Right renal pelvis (tissue), 4 donors: ENCODE measurements around the gene CSAD. TPM values are rescaled to one million over a fixed set of nuclear protein-coding genes. Genes with fewer than 3 reads are reported as not detected.
A peak's percentile ranks its signal among the peaks of the same experiment; 100 is the strongest.

Experiments used
- DNase-seq, 4 donors: peaks; one replicate each; pipeline ENCODE4 v3.0.0-alpha.2; 2013; ENCODE audit warnings: low read depth in 4 of 4, low spot score in 3 of 4, missing footprints in 1 of 4
- polyA plus RNA-seq, 4 donors: library from polyadenylated mRNA; unstranded; fragments of 120-200 nt; gene quantifications; one replicate each; pipeline ENCODE4 v1.2.1, GENCODE V29; 2013; ENCODE audit not compliant: insufficient read length in 4 of 4

Gene CSAD
- polyA plus RNA-seq, 4 donors, result 34.5 to 56.4 (median 37.8) TPM

DNA sequence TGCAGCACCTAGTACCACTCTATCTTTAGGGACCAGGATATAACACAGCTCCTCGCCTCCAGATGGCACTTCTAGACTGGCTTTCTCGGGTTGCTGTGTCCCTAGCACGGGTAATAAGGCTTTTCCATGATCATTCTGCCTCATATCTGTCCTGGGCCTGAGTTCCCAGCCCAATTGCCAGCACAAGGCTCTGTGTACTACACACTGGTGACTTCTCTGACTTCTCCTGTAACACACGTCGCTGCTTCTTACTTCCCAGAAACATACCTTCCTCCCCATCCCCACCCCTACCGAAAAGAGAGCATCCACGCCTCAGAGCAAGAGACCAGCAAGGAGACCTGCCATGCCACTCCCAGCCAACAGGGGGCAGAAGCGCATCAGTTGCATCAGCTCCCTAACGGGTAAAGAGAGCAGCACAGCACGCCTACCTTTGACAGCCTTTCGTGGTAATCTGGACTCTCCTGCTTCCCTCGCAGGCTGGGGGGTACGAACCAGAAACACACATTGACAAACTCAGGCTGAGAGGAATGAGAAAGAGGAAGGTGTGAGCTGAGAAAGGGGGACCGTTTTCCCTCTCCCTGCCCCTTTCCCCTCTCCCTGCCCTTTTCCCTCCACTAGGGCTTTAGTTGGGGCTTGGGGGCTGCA lies 21.4 kb downstream of the CSAD start:
- peak in 3 of 4 donors; percentile 57 for DNase-seq

DNA sequence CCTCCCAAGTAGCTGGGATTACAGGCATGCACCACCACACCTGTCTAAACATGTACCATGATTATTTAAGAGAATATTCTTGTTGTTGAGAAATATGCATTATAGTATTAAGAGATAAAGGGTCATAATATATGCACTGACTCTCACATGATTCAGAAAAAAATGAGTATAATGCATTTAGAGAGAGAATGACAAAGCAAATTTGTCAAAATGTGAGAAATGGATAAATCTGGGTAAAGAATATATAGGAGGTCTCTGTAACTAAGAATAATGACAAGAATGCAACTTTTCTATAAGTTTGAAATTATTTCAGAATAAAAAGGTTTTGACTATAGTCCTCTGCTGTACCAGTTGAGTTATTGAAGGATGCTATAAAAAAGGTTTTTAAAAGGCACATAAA lies 28.3 kb downstream of the CSAD start:
- no peak for DNase-seq

DNA sequence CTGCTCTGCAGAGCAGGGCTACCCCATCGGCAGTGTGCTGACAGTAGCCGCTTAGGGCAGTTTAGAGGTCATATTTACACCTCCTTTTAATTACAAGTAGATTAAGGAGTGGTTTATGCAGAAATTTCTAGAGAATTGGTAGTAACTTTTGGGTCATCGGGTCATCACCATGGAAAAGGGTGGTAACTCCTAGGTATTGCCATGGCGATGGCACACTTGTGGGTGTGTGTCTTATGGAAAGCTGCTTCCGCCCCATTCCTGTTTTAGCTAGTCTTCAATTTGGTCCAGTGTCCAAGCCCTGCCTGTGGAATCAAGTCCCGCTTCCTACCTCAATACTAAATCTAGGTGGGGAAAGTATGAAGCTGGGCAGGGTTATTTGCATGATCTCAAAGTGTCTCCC lies 29.7 kb downstream of the CSAD start:
- DNase-seq, result no peak

DNA sequence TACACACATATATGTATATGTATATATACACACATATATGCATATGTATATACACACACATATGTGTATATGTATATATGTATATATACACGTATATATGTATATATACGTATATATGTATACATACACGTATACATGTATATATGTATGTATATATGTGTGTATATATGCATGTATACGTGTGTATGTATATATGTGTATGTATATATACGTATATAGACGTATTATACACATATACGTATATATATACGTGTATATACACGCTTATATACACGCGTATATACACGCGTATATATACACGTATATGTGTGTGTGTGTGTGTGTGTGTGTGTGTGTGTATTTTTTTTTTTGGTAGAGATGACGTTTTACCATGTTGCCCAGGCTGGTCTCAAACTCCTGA lies 33.1 kb downstream of the CSAD start:
- DNase-seq, result no peak

DNA sequence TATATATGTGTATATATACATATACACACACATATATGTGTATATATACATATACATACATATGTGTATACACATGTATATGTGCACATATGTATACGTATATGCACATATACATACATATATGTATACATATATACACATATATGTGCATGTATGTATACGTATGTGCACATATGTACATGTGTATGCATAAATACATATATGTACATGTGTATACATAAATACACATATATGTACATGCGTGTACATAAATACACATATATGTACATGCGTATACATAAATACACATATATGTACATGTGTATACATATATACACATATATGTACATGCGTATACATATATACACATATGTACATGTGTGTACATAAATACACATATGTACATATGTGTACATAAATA lies 33.5 kb downstream of the CSAD start:
- no peak for DNase-seq

- DNase-seq, result no peak
Observed at GRCh38 chr12:53145383-53146260, 35.1 kb downstream of the CSAD start.

DNA sequence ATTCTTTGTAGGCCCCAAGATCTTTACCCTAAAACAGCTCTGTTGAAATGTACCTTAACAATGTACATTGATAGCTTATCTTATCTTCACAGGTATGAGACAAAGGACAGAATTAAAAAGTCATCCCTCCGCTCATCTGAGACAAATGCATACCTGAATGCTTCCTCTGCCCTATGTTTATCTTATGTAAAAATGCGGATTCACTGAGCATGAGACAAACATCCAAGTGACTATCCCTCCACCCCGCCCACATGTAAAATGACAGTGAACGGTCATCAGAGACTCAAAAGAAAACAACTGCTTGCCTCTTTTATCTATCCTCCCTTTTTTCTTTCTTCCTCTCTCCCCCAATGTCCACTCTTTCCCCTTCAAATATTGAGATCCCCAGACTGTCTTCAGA lies 37.4 kb downstream of the CSAD start:
- no peak for DNase-seq

- no peak for DNase-seq
Observed at GRCh38 chr12:53133722-53134121, 47.0 kb downstream of the CSAD start.

DNA sequence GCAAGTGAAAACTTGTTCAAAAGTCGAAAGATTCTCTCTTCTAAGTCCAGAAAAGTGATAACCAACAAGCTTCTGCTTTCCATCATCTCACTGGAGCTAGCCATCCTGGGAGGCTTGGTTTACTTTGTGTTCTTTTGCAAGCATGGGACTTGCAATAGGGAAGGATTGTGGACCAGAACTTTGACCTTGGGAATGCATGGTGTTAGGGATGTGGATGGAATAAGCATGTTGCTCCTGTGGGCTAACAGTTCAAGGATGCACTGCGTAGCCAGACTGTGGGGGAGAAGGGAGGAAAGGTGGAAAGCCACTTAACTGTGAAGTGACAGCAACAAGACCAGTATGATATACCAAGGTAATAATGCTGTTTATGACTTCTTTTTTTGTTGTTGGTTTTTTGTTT lies 48.9 kb downstream of the CSAD start:
- DNase-seq, result no peak

DNA sequence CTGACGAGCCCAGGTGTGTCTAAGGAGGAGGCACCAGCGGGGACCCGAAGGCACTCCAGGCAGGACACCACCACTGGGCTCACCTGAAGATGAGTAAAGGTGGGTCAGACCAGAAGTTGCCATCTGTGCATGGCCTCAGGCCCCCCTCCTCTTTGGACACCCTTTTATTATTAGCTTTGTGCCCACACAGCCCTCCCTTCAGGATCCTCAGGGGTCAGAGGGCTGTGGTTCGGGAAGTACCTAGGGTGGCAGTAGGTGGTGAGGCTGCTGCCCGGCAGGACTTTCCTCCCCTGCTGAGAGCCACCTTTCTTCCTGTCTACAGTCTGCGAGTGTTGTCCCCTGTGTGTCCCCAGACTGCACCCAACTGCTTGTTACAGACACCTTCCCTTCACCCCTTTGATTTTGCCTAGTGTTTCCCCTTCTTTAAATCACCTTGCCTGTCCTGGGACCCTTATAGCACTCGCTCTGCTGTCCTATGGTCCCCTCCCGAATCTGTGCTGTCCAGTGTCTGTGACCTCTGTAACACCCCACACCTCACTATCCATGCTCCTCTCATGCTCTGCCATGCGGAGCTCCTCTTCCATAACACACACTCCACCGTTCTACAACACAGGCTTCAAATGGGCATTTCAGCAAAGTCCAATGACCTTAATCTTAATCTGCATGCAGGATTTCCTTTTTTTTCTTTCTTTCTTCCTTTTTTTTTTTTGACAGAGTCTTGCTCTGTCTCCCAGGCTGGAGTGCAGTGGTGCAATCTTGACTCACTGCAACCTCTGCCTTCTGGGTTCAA lies 51.8 kb downstream of the CSAD start:
- no peak for DNase-seq

GRCh38 chr12:53127169-53127568 lies 53.6 kb downstream of the CSAD start:
- DNase-seq, result no peak

GRCh38 chr12:53124352-53124723 lies 56.4 kb downstream of the CSAD start:
- DNase-seq, result no peak

- no peak for DNase-seq
Observed at GRCh38 chr12:53123578-53124351, 57.0 kb downstream of the CSAD start.

DNA sequence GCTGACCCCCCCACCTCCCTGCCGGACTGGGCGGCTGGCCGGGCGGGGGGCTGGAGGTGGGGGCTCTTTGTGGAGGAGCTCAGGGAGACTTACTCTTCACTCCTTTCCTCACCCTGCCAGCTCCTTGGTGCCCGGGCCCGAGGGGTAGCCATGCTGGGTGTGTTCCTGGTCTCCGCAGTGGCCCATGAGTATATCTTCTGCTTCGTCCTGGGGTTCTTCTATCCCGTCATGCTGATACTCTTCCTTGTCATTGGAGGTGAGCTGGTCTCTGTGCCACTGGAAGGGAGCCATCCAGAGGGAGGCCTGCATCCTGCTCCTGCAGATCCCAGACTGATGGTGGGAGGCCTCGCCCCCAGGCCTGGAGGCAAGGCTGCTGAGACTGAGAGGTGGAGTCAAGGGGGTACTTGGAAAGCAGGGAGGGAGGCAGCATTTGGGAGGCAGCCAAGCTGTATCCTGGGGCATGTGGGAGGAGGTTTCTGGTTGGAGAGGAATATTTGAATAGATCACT lies 57.7 kb downstream of the CSAD start:
- no peak for DNase-seq

DNA sequence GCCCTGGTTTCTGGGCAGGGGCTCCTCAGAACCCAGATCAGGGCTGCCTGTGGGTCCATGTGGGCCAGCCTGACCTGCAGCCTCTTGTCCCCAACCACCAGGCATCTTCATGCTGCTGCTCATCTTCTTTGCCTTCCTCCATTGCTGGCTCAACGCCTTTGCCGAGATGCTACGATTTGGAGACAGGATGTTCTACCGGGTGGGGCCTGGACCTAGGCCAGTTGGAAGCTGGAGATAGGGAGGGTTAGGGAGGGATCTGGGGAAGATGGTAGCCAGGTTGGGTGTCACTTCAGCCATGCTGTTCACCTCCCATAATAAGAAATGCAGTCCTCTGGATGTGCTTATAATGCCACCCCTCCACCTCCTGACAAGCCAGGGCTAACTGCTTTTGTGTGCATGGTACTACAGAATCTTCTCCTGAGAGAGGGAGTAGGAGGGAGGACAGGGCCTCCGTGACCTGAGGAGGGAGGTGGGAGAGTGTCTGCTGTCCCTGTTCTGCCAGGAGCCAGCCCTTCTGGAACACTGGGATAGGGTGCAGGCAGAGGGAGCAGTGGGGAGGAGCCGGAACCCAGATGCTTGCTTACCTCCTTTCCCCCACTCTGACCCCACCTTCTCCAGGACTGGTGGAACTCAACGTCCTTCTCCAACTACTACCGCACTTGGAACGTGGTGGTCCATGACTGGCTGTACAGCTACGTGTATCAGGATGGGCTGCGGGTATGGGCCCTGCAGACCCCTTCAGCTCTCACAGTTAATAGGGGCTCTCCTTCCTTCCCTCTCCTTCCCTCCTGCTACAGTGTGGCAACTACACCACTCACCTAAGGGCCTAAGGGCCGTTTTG lies 59.8 kb downstream of the CSAD start:
- DNase-seq, result no peak

DNA sequence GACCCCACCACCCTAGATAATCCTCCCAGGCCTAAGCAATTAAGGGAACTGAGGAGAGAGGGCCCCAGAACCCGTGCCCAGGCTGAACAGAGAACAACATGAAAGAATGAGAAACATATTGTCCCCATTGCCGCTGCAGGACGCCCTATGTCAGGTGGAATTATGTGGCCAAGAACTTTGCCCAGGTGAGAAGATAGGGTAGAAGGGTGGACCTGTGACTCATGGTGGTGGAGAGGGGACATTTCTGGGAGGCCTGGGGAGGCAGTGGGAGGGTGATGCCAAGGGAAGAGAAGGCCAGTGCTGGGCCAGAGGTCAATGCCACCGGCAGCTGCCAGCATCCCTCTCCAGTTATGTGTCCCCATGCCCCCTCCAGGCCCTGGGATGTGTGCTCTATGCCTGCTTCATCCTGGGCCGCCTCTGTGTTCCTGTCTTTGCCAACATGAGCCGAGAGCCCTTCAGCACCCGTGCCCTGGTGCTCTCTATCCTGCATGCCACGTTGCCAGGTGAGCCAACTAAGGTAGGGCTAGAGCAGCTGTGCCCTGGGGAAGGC lies 61.9 kb downstream of the CSAD start:
- no peak for DNase-seq

- no peak for DNase-seq
Observed at GRCh38 chr12:53115891-53116648, 64.7 kb downstream of the CSAD start.

DNA sequence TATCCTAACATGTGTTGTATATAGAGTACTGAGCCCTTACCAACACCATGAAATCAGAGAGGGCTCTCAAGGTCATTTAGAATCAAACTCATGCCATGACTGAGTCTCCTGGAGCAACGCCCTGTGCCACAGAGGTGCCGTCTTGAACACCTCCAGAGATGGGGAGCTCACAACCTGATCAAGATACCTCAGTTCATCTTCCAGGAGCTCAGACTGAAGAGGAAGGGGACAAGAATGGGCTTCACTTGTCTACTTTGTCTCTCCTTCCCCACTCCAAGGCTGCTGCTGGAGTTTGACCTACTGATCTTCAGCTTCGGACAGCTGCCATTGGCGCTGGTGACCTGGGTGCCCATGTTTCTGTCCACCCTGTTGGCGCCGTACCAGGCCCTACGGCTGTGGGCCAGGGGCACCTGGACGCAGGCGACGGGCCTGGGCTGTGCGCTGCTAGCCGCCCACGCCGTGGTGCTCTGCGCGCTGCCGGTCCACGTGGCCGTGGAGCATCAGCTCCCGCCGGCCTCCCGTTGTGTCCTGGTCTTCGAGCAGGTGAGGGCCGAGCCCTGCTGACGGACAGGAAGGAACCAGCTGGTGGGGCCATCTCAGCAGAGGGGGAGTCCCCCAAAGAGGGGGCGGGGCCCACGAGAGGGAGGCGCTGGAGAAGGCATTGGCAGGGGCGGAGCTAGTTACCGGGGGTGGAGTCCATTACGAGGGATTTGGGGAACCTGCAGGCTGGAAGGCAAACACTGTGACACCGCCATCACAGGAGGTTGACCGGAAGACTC lies 65.4 kb downstream of the CSAD start:
- no peak for DNase-seq
